AG04450 (cell line): ENCODE data around the gene PLEKHA6. TPM values are rescaled to one million over a fixed set of nuclear protein-coding genes. Genes with fewer than 3 reads are reported as not detected.
A peak's percentile ranks its signal among the peaks of the same experiment; 100 is the strongest.

Experiments used
- CTCF ChIA-PET: fragments of 300-600, 350-600 bp; formaldehyde crosslinking; extraction: SDS; loops from one replicate; lab custom pipeline; 2022; ENCODE audit warnings: antibody characterized with exemption, inconsistent platforms; lab: Charles Lee
- POLR2A ChIA-PET: fragments of 350-600 bp; formaldehyde crosslinking; extraction: SDS; loops from one replicate; lab custom pipeline; 2021; ENCODE audit warnings: antibody characterized with exemption, inconsistent platforms; lab: Yijun Ruan, JAX
- DNase-seq: peaks from one replicate; pipeline ENCODE4 v3.0.0-alpha.2; 2011; ENCODE audit warnings: low read depth, low spot score
- H3K27ac ChIP-seq: one replicate; pipeline ENCODE4 v1.5.1; 2012; ENCODE audit warnings: low read depth, low read length, control low read depth
- H3K27me3 ChIP-seq: one replicate; pipeline ENCODE4 v1.6.0; 2012; ENCODE audit warnings: low read length; ENCODE audit not compliant: control insufficient read depth, insufficient read depth
- H3K4me3 ChIP-seq: 2 replicates; pipeline ENCODE4 v1.5.1; 2011; ENCODE audit warnings: mild to moderate bottlenecking, low read depth, low read length, control low read depth
- H3K9me3 ChIP-seq: 2 replicates; pipeline ENCODE4 v1.5.1; 2012; ENCODE audit warnings: low read length; ENCODE audit not compliant: control insufficient read depth, insufficient read depth
- polyA plus RNA-seq: library from polyadenylated mRNA; depleted of rRNA; stranded (reverse); fragments of >200 nt; gene quantifications from 2 replicates; pipeline ENCODE4 v1.2.3, GENCODE V29; 2011
- TF ChIP-seq, protein P1 (sequence below): IDR thresholded peaks from 2 replicates; pipeline ENCODE4 v1.5.1; 2011; ENCODE audit warnings: low read depth, low read length, control low read depth, inconsistent platforms

The PLEKHA6 gene
- polyA plus RNA-seq, 1 experiment, result 6.8 TPM

DNA sequence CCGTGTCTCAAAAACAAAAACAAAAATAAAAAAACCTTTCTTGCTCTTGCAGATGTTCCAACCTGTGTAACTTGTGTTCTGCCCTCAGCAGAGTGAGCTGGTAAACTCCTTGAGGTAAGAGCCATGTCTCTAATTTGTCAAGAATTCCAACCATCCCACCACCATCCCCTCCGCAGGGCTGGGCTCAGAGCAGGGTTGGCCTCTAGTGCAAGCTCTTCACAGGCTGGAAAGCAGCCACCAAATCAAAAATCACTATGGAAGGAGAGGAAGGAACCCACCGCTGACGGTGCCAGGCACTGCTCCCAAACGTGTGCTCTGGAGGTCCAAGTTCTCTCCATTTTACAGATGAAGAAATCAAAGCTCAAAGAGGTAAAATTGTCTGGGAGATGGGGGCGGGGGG is 9.4 kb downstream of the PLEKHA6 start:
- no peaks in the 10 kb centered on the region for H3K9me3 ChIP-seq
- H3K27ac ChIP-seq, result no peak overlapping the region
- peak overlapping the region; percentile 59 for H3K4me3 ChIP-seq
- POLR2A ChIA-PET, result interaction anchor here (0.6 to 1.6 kb wide), 5 partner anchors 9 to 73 kb away, joined by 3 to 5 read pairs (median 3); partner anchors contain the start of gene PLEKHA6
- H3K27me3 ChIP-seq, result no peaks in the 10 kb centered on the region
- TF ChIP-seq, protein P1, sequence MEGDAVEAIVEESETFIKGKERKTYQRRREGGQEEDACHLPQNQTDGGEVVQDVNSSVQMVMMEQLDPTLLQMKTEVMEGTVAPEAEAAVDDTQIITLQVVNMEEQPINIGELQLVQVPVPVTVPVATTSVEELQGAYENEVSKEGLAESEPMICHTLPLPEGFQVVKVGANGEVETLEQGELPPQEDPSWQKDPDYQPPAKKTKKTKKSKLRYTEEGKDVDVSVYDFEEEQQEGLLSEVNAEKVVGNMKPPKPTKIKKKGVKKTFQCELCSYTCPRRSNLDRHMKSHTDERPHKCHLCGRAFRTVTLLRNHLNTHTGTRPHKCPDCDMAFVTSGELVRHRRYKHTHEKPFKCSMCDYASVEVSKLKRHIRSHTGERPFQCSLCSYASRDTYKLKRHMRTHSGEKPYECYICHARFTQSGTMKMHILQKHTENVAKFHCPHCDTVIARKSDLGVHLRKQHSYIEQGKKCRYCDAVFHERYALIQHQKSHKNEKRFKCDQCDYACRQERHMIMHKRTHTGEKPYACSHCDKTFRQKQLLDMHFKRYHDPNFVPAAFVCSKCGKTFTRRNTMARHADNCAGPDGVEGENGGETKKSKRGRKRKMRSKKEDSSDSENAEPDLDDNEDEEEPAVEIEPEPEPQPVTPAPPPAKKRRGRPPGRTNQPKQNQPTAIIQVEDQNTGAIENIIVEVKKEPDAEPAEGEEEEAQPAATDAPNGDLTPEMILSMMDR, result no peak
- CTCF ChIA-PET, result interaction anchor here (0.6 to 2.0 kb wide), 12 partner anchors 9 to 1135 kb away, joined by 3 to 12 read pairs (median 6); partner anchors contain the start of genes GOLT1A and PLEKHA6
- DNase-seq, result no peak

DNA sequence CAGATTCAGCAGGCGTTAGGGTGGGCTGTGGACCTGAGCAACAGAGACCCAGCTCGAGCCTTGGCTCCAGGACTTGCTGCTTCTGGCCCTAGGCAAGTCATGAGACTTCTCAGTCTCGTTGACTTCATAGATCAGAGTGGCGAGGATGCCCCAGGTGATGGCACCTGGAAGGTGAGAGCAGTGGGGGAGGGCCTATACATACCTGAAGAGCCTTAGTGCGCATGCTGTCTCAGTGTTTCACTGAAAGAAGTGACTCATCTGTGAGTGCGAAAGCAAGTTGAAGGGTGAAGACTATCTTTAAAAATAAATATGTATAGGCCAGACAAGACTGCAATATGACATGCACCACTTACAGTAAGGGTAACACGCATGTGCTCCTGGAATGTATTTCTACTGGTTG is 10.1 kb downstream of the PLEKHA6 start:
- H3K27ac ChIP-seq, result no peak overlapping the region
- CTCF ChIA-PET, result interaction anchor here (1.0 to 2.0 kb wide), 8 partner anchors 11 to 187 kb away, joined by 3 to 12 read pairs (median 5); partner anchors contain the start of genes GOLT1A and PLEKHA6
- POLR2A ChIA-PET, result interaction anchor here (0.7 kb wide), 1 partner anchor 84 kb away, joined by 5 read pairs; no protein-coding TSS in a partner anchor
- H3K9me3 ChIP-seq, result no peaks in the 10 kb centered on the region
- H3K27me3 ChIP-seq, result no peaks in the 10 kb centered on the region
- TF ChIP-seq, protein P1, result no peak
- no peak overlapping the region for H3K4me3 ChIP-seq
- no peak for DNase-seq

DNA sequence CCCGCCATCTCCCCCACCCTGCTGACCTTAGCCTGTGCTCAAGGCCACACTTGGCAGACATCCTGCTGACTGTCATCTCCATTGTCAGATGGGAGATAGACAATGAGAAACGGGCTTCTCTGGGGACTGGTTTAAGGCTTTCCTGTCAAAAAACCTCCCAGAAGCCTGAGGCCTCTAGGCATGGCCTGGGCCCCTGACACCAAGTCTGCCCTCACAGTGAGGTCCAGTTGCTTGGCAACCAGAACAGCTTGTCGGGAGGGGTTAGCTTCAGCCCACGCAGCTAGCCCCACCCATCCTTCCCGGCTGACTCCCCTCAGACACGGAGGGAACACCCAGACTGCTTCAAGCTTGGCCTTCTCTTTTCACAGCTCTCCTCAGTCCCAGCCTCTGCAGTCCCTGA is 11.0 kb downstream of the PLEKHA6 start:
- no peak for DNase-seq
- POLR2A ChIA-PET, result interaction anchor here (0.6 kb wide), 2 partner anchors 48 to 184 kb away, joined by 3 to 6 read pairs; no protein-coding TSS in a partner anchor
- H3K27ac ChIP-seq, result no peak overlapping the region
- H3K27me3 ChIP-seq, result no peaks in the 10 kb centered on the region
- TF ChIP-seq, protein P1, result no peak
- no peaks in the 10 kb centered on the region for H3K9me3 ChIP-seq
- CTCF ChIA-PET, result interaction anchor here (1.2 kb wide), 1 partner anchor 50 kb away, joined by 3 read pairs; no protein-coding TSS in a partner anchor
- H3K4me3 ChIP-seq, result 0 out of 2 replicates have a peak overlapping the region, but pooled peaks have one; percentile 1

DNA sequence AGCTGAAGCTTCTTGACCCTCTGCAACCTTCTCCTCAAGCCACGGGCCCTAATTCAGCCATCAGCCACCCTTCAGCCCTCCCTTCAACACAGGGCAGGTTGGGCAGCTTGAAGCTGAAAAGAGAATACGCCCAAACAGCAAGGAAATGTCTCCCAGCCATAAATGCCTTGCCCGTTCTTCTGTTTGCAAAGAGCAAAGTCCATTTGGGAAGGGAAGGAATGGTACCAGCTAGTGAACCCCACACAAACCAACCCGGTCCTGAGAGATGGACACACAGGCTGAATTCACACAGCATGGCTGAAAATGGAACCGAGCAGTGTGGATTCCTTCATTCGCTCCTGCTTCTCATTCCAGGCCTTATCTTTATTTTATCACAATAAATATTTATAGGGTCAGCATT is 11.5 kb downstream of the PLEKHA6 start:
- Histone ChIP-seq H3K27ac (no peak overlapping the region), H3K27me3 (no peaks in the 10 kb centered on the region), H3K9me3 (no peaks in the 10 kb centered on the region), H3K4me3 (no peak overlapping the region)
- TF ChIP-seq, protein P1, result no peak
- ChIA-PET CTCF (interaction anchor here (1.2 kb wide), 1 partner anchor 51 kb away, joined by 3 read pairs; no protein-coding TSS in a partner anchor), POLR2A (interaction anchor here (0.6 kb wide), 2 partner anchors 47 to 183 kb away, joined by 3 to 6 read pairs; no protein-coding TSS in a partner anchor)
- DNase-seq, result no peak

DNA sequence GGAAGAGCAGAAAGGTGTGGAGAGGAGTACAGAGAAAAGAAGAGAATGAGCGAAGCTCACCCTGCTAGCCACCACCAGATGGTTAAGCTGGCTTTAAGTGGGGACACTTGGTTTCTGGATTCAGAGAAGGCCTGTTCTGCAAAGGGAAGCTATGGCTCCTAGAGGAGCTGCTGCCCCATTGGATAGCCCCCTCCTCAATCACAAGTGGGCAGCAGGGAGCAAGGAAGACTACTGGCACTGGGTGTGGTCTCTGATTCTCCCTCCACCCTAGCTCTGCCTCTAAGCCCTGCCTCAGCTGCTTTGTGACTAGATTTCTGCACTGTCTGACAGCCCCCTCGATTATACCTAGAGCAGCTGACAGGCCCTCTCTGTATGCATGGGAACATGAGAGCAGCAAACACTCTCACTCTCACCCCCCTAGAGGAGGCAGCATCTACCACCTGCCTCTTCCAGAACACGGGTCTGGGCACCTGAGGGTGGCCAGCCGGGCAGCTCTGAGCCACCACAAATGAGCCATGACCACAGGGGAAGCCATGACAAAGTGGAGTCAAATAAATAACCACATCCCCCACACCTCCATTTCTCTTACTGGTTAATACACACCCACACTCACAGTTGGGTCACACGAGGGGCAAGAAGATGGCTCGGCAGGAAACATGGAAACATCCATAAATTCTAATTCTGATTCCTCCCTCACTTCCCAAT is 13.6 kb downstream of the PLEKHA6 start:
- POLR2A ChIA-PET, result no interaction called here
- H3K27me3 ChIP-seq, result no peaks in the 10 kb centered on the region
- CTCF ChIA-PET, result interaction anchor here (0.7 to 1.8 kb wide), 2 partner anchors 17 to 18 kb away, joined by 4 read pairs; no protein-coding TSS in a partner anchor

More for the DNA sequence above, 13.6 kb downstream of the PLEKHA6 start:
- H3K4me3 ChIP-seq, result no peak overlapping the region
- no peak overlapping the region for H3K27ac ChIP-seq
- TF ChIP-seq, protein P1, result no peak
- no peaks in the 10 kb centered on the region for H3K9me3 ChIP-seq
- DNase-seq, result no peak
